GM19035 (cell line): Measurements from ENCODE around the gene RAB31.

Experiments
- ATAC-seq: cut with Tn5 transposase; IDR thresholded peaks from one replicate; pipeline ENCODE4 v1.9.1; 2021; ENCODE audit not compliant: unreplicated experiment

Gene RAB31

GRCh38 chr18:9814431-9814830, 106.3 kb downstream of the RAB31 start:
- ATAC-seq: no peak

- ATAC-seq: no peak
Measured at GRCh38 chr18:9817286-9817685, 109.2 kb downstream of the RAB31 start.

DNA sequence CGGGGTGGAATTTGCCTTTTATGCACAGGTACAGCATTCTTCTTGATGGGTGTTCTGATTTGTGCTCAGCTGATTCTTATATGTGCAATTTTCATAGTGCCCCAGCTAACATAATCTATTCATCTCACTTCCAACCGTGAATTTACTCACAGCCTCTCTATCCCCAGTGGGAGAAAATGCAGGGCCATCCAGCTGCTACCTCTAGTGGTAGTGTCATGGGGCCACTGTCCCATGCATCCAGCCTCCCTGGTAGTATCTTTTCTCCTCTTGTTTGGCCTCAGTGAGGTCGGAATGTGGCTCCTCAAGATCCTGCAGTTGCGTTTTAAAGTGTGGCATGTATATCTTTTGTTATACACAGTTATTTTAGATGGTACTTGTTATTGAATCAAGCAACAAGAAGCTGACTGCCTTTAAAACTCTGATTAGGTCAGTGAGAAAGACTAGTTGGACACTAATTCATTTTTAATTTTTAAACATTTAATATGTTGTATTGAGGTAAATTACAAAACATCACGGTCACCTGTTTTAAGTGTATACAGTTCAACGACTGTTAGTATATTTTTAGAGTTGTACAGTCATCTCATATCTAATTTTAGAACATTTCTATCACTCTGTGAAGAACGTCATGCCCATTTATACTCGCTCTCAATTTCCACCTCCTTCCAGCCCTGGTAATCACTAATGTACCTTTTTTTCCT, 109.8 kb downstream of the RAB31 start:
- no peak for ATAC-seq

DNA sequence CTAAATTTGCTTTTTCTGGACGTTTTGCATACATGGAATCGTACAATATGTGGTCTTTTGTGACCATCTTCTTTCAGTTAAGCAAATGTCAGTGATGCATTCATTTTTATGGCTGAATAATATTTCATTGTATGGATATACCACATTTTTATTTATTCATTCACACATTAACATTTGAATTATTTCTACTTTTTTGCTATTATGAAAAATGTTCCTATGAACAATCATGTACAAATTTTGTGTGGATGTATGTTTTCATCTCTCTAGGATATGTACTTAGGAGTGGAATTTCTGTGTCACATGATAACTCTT, 110.3 kb downstream of the RAB31 start:
- no peak for ATAC-seq

GRCh38 chr18:9820127-9820526, 112.0 kb downstream of the RAB31 start:
- no peak for ATAC-seq

DNA sequence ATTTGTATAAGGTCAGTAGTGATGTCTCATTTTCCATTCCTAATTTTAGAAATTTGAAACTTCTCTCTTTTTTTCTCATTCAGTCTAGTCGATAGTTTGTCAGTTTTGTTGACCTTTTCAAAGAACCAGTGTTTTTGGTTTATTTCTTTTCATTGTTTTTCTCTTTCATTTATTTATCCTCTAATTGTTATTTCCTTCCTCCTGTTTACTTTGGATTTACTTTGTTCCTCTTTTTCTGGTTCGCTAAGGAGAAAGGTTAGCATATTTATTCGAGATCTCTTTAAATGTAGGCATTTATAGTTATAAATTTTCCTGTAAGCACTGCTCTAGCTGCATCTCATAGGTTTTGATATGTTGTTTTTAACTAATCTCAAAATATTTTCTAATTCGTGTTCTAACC, 112.6 kb downstream of the RAB31 start:
- no peak for ATAC-seq

DNA sequence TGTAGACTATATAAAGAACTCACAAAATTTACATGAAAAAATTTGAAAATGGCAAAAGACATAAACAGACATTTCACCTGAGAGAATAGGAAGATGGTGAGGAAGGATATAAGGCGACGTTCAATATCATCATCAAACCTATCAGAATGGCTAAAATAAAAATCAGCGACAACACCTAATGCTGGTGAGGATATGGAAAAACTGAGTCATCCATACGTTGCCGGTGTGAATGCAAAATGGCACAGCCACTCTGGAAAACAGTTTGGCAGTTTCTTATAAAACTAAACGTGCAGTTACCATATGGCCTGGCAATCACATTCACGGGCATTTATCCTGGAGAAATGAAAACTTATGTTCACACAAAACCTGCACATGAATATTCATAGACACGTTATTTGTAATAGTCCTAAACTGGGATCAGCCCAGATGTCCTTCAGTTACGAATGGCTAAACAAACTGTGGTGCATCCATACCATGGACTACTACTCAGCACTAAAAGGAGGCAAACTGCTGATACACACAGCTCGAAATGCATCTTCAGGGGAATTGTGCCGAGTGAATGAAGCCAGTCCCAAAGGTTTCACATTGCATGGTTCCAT, 114.6 kb downstream of the RAB31 start:
- no peak for ATAC-seq

DNA sequence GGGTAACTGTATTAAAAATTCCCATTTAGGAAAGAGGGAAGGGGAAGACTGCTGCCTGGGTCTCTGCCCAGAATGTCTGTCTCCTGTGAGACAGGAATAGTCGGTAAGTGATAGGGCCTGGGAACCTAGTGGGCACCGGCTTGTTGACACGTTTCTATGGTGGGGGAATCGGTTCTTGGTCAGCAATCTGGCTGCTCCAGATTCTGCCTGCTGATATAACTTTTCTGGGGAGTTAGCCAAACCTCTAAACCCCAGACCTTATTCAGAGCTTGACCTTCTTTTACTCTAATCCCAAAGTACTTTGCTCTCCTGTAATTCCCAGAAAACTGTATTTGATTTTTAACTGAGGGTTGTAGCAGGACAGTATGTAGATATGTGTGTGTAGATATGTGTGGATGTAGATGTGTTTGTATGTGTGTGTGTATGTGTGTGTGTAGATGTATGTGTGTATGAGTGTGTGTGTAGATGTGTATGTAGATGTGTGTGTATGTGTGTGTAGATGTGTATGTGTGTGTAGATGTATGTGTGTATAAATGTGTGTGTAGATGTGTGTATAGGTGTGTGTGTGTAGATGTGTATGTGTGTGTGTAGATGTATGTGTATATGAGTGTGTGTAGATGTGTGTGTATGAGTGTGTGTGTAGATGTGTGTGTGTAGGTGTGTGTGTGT, 115.8 kb downstream of the RAB31 start:
- no peak for ATAC-seq

DNA sequence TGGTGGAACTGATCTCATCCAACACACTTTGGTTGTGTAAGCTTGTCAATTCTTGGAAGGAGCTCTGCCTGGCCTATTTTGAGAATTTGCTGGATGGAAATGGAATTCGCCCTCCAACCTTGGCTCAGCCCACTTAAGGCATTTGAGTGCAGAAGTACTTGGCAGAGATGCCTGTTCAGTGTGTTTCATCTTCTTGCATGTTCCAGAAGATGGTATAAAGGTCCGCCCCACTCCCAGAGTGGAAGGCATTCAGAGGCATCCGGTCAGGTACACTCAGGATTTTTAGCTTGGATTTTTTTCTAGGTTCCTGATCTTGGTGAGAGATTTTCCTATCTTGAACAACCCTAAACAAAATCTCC, 116.4 kb downstream of the RAB31 start:
- no peak for ATAC-seq

GRCh38 chr18:9824952-9825371, 116.9 kb downstream of the RAB31 start:
- no peak for ATAC-seq

- ATAC-seq: no peak
Measured at GRCh38 chr18:9825571-9826073, 117.5 kb downstream of the RAB31 start.

- ATAC-seq: no peak
Measured at GRCh38 chr18:9826685-9827084, 118.6 kb downstream of the RAB31 start.

- no peak for ATAC-seq
Measured at GRCh38 chr18:9827211-9827792, 119.2 kb downstream of the RAB31 start.

DNA sequence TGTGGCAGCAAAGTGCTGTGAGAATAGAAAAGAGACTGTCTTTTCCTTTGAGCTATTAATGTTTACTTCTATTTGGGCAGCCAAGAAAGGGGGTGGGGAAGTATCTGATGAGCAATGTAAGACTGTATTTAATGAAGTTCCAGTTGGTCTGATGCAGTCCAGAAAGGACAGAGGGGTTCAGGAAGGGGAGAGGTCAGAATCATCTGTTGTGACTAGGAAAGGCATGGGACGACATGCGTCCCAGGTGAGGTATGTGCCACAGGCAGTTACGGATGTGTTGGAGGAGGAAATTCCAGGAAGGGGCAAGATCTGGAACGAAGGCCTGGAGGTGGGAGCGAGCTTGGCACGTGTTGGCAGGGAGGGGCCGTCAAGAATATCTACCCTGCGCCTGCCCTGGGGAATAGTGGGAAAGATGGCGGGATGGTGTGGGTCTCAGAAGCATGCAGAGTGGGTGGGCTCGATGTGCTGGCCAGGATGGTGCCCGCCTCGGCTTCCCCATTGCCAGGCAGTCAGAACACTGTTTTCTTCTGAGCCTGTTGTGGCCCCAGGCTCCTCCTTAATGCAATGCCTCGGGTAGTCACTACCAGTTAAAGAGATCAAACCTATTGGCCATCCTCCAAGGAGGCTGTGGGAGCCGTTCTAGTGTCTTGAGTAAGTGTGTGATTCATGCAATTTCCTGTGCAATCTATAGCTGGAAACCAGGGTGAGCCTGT, 119.8 kb downstream of the RAB31 start:
- ATAC-seq: no peak

- ATAC-seq: no peak
Measured at GRCh38 chr18:9828506-9829396, 120.7 kb downstream of the RAB31 start.

DNA sequence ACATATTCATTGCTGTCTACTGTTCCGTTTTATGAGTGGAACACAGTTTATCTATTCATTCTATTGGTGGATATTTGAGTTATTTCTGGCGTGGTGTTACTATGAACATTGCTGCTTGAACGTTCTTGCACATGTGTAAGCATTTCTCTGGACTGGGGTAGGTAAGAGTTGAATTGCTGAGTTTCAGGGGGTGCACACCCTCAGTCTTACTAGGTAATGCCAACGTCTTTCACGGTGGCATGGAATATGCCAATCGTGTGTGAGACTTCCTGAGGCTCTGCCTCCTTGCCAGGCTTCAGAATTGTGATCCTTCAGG, 121.3 kb downstream of the RAB31 start:
- no peak for ATAC-seq

GRCh38 chr18:9831036-9831722, 123.1 kb downstream of the RAB31 start:
- no peak for ATAC-seq

DNA sequence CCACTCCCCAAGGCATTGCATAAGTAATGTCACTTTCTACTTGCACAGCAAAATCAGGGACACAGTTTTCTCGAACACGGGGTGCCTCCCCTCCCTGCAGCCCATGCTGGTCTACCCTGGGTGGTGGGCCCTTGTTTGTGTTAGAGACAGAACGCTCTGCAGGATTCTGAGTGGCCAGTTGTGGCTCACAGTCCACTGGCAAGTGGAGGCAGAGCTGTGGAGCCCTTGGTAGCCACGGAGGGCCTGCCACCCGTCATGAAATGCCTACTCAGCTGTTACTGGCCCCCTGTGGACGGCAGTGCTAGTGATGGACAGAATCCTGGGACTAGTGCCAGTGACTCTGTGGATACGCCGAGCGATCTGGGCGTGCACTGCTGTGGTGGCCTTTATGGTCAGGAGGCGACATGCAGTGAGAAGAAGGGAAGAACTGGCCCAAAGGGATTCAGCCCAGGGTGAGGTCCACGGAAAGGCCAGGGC, 123.7 kb downstream of the RAB31 start:
- no peak for ATAC-seq

DNA sequence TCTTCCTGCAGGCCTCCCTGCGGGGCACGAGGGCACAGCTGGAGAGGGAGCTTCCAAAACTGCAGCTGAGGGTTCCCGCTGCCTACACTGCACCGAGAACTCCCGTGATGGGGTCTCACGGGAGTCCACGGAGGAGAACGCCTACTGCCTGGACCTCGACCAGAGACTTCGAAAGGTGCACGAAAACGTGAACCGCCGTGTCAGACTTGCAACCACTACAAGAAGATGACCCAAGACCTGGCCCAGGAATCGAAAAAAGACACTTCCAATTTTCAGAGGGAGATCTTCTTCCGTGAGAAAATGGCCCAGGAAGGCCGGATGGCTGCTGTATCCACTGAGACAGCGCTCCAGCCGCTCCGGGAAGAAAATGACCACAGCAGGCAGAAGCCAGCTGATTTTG, 124.8 kb downstream of the RAB31 start:
- no peak for ATAC-seq

- ATAC-seq: no peak
Measured at GRCh38 chr18:9834551-9834950, 126.5 kb downstream of the RAB31 start.
